ENCODE data around the gene ZNF283. TPM values are rescaled to one million over a fixed set of nuclear protein-coding genes. Genes with fewer than 3 reads are reported as not detected.
"Not testable (repeated sequence)": the region's sequence is repeated elsewhere in the genome, so short reads cannot be mapped to it uniquely, and the experiment has no call there.

The ZNF283 gene
- polyA plus RNA-seq, 6 donors from 2014 or later: 2.0 to 6.4 (median 5.5) TPM; not detected in 1

DNA sequence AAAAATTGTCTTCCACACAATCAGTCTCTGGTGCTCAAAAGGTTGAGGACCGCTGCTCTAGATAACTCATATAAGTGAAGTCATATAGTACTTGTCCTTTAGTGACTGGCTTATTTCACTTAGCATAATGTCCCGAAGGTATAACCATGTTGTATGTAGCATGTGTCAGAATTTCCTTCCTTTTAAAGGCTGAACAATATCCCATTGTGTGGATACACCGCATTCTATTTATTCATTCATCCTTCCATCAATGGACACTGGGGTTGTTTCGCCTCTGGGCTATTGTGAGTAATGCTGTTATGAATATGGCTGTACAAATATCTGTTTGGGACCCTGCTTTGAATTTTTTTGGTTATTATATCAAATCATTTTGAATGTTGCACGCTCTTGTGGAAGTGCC is 20.3 kb upstream of the ZNF283 start:
- H3K27ac Mint-ChIP-seq: no peak overlapping the region
- H3K9me3 Mint-ChIP-seq: peaks cover 0 to 1% (median 0%) of the 10 kb centered on the region in 7 donors
- ATAC-seq (ENCODE audit: low read depth in 2 of 2) (no peak), DNase-seq (no peak)
- H3K4me3 Mint-ChIP-seq: no peak overlapping the region
- no peaks in the 10 kb centered on the region for H3K36me3 Mint-ChIP-seq
- H3K27me3 Mint-ChIP-seq: peaks cover 19 to 57% (median 41%) of the 10 kb centered on the region in 3 donors
- H3K4me1 Mint-ChIP-seq: no peaks in the 10 kb centered on the region

GRCh38 chr19:43807651-43808050 is 19.5 kb upstream of the ZNF283 start:
- no peak overlapping the region for H3K27ac Mint-ChIP-seq
- H3K4me1 Mint-ChIP-seq: no peaks in the 10 kb centered on the region
- ATAC-seq (ENCODE audit: low read depth in 2 of 2): no peak
- H3K4me3 Mint-ChIP-seq: no peak overlapping the region
- peaks cover 19 to 56% (median 41%) of the 10 kb centered on the region in 3 donors for H3K27me3 Mint-ChIP-seq
- DNase-seq: no peak
- peaks cover 0 to 1% (median 0%) of the 10 kb centered on the region in 7 donors for H3K9me3 Mint-ChIP-seq
- no peaks in the 10 kb centered on the region for H3K36me3 Mint-ChIP-seq

GRCh38 chr19:43809762-43810696 is 17.1 kb upstream of the ZNF283 start:
- Mint-ChIP-seq H3K27me3 (peaks cover 24 to 51% (median 47%) of the 10 kb centered on the region in 3 donors), H3K4me3 (no peak overlapping the region), H3K4me1 (no peaks in the 10 kb centered on the region), H3K27ac (peak overlapping the region in 2 of 6 donors; percentile 59 to 93), H3K9me3 (peaks cover 0 to 4% (median 0%) of the 10 kb centered on the region in 7 donors), H3K36me3 (peaks cover 0 to 7% of the 10 kb centered on the region in 2 donors)
- peak; percentile 29 for DNase-seq
- peak; percentile 47 to 61 for ATAC-seq (ENCODE audit: low read depth in 2 of 2)

DNA sequence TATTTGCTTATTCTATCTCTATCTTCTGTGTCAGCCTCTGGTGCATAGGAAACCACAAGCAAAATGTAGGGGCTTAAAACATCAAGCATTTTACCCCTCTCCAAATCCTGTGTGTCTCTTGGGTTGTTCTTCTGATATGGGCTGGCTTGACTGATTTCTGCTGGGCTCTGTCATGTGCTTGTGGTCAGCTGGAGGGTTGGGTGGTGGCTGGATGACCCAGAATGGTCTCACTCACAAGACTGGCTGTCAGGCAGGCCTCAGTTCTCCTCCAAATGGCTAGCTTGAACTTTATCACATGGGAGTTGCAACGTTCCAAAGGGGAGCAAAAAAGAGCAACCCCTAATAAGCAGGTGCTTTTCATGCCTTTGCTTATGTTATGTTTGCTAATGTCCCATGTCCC is 15.3 kb upstream of the ZNF283 start:
- Mint-ChIP-seq H3K9me3 (peaks cover 0 to 7% (median 0%) of the 10 kb centered on the region in 7 donors), H3K27ac (no peak overlapping the region), H3K36me3 (peaks cover 0 to 7% of the 10 kb centered on the region in 2 donors), H3K4me3 (no peak overlapping the region), H3K27me3 (peaks cover 33 to 51% (median 48%) of the 10 kb centered on the region in 3 donors), H3K4me1 (no peaks in the 10 kb centered on the region)
- ATAC-seq (ENCODE audit: low read depth in 2 of 2): no peak
- DNase-seq: no peak

DNA sequence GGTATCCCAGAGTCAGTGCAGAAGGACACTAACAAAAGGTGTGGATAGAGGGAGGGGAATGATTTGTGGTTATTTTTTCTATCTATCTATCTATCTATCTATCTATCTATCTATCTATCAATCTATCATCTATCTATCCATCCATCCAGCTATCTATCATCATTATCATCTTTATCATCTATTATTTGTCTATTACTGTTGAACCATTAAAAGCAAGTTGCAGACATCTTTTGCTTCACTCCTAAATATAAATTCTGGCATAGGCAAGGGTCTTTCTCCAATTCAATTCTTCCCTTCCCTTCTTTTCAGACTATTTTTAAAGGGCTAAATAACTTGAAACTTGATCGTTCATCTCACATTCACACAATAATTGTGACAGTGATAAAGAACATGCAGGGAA is 14.9 kb upstream of the ZNF283 start:
- H3K4me1 Mint-ChIP-seq: no peaks in the 10 kb centered on the region
- peaks cover 36 to 53% (median 48%) of the 10 kb centered on the region in 3 donors for H3K27me3 Mint-ChIP-seq
- DNase-seq (no peak), ATAC-seq (ENCODE audit: low read depth in 2 of 2) (no peak)
- peaks cover 0 to 8% (median 0%) of the 10 kb centered on the region in 7 donors for H3K9me3 Mint-ChIP-seq
- H3K4me3 Mint-ChIP-seq: no peak overlapping the region
- H3K36me3 Mint-ChIP-seq: peaks cover 0 to 7% of the 10 kb centered on the region in 2 donors
- no peak overlapping the region for H3K27ac Mint-ChIP-seq

DNA sequence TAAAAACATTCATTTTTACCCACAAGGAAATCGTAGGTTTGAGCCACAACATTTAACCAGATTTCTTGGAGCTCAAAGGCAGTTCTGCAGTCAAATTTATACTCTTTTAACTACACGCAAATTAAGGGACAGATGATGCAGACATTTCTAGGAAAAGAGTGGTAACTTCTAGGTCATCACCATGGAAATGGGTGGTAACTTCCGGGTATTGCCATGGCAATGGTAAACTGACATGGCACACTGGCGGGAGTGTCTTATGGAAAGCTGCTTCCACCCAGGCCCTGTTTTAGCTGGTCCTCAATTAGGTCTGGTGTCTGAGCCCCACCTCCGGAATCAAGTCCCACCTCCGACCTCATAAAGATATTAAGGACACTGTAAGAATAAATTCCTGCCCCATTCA is 14.4 kb upstream of the ZNF283 start:
- DNase-seq: no peak
- peaks cover 38 to 49% (median 44%) of the 10 kb centered on the region in 3 donors for H3K27me3 Mint-ChIP-seq
- no peak for ATAC-seq (ENCODE audit: low read depth in 2 of 2)
- peaks cover 0 to 7% of the 10 kb centered on the region in 2 donors for H3K36me3 Mint-ChIP-seq
- H3K4me1 Mint-ChIP-seq: no peaks in the 10 kb centered on the region
- H3K4me3 Mint-ChIP-seq: no peak overlapping the region
- H3K27ac Mint-ChIP-seq: no peak overlapping the region
- peaks cover 0 to 8% (median 0%) of the 10 kb centered on the region in 7 donors for H3K9me3 Mint-ChIP-seq

DNA sequence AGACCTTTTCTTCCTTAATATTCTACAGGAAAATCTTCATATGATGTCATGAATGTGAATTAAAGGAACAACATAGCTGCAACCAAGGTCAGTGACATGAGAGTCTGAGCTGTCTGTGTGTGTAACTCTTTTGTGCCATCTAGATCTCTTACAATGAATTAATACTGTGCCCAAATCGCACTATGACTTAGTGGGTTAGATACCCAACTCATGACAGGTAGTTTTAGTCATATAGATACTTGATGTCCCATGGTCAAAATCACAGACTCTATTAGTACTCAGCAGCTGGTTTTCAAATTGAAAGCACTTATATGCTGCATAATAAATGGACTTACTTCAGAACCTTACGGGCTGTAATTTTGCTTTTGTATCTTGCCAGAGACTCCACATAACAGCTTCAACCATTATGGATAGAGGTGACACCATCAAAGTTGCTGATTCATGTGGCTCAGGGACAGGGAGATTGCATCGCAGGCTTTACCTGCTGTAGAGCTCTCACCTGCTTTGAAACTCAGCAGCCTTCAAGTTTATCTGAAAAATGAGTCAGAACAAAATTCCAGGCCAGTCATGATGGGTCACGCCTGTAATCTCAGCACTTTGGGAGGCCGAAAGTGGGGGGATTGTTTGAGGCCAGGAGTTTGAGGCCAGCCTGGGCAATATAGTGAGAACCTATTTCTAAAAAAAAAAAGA is 12.3 kb upstream of the ZNF283 start:
- peaks cover 0 to 8% of the 10 kb centered on the region in 2 donors for H3K36me3 Mint-ChIP-seq
- no peak overlapping the region for H3K4me3 Mint-ChIP-seq
- no peak overlapping the region for H3K27ac Mint-ChIP-seq
- peaks cover 44 to 61% (median 53%) of the 10 kb centered on the region in 3 donors for H3K27me3 Mint-ChIP-seq
- peaks cover 0 to 8% (median 0%) of the 10 kb centered on the region in 7 donors for H3K9me3 Mint-ChIP-seq
- DNase-seq (no peak), ATAC-seq (ENCODE audit: low read depth in 2 of 2) (no peak)
- H3K4me1 Mint-ChIP-seq: peaks cover 0 to 2% (median 0%) of the 10 kb centered on the region in 3 donors

DNA sequence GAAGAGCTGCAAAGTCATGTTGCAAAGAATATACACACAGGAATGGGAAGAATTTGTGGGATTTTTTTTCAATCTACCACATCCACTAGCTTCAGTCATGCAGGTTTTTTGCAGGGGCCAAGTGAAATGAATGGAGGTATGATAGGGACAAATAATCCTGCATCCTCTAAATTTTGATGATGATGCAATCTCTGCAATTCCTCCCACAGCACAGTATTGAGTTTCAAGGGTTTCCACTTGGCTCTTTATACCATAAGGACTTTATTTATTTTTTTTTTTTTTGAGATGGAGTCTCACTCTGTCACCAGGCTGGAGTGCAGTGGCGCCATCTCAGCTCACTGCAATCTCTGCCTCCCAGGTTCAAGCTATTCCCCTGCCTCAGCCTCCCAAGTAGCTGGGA is 9.7 kb upstream of the ZNF283 start:
- not testable (repeated sequence) for H3K9me3 Mint-ChIP-seq; ATAC-seq (ENCODE audit: low read depth in 2 of 2); H3K27ac Mint-ChIP-seq; H3K4me3 Mint-ChIP-seq; DNase-seq
- peaks cover 8 to 11% (median 9%) of the 10 kb centered on the region in 3 donors for H3K4me1 Mint-ChIP-seq
- H3K36me3 Mint-ChIP-seq: peaks cover 0 to 17% of the 10 kb centered on the region in 2 donors
- H3K27me3 Mint-ChIP-seq: peaks cover 53 to 66% (median 55%) of the 10 kb centered on the region in 3 donors

DNA sequence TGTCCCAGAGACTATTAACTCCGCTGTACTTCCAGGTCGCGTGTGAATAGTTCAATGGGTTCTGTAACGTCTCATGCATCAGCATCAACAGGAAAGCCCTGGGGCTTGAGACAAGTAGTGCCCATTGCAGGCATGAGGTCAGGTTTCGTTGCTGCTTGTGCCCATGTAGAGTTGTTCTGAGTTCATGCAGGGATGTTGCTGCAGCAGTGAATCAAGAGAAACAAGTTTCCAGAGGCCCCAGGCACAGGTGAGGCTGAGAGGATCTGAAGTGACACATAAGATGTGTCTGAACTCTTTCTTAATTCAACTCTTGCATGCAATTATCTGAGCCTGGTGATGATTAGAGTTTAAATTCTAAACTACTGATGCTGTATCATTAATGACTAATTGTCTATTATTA is 8.6 kb upstream of the ZNF283 start:
- H3K9me3 Mint-ChIP-seq: peaks cover 0 to 9% (median 4%) of the 10 kb centered on the region in 7 donors
- no peak overlapping the region for H3K27ac Mint-ChIP-seq
- peaks cover 56 to 61% (median 59%) of the 10 kb centered on the region in 3 donors for H3K27me3 Mint-ChIP-seq
- H3K36me3 Mint-ChIP-seq: peaks cover 0 to 11% of the 10 kb centered on the region in 2 donors
- no peak for DNase-seq
- H3K4me1 Mint-ChIP-seq: peaks cover 8 to 11% (median 9%) of the 10 kb centered on the region in 3 donors
- ATAC-seq (ENCODE audit: low read depth in 2 of 2): no peak
- H3K4me3 Mint-ChIP-seq: no peak overlapping the region

GRCh38 chr19:43820098-43820883 is 6.8 kb upstream of the ZNF283 start:
- peaks cover 0 to 9% (median 5%) of the 10 kb centered on the region in 7 donors for H3K9me3 Mint-ChIP-seq
- ATAC-seq (ENCODE audit: low read depth in 2 of 2) (peak; percentile 78 to 79), DNase-seq (peak; percentile 19)
- peaks cover 8 to 11% (median 9%) of the 10 kb centered on the region in 3 donors for H3K4me1 Mint-ChIP-seq
- H3K4me3 Mint-ChIP-seq: peak overlapping the region; percentile 79 to 95 (median 87)
- peaks cover 55 to 65% (median 64%) of the 10 kb centered on the region in 3 donors for H3K27me3 Mint-ChIP-seq
- peaks cover 0 to 10% of the 10 kb centered on the region in 2 donors for H3K36me3 Mint-ChIP-seq
- H3K27ac Mint-ChIP-seq: peak overlapping the region in 4 of 6 donors; percentile 25 to 93 (median 64)

DNA sequence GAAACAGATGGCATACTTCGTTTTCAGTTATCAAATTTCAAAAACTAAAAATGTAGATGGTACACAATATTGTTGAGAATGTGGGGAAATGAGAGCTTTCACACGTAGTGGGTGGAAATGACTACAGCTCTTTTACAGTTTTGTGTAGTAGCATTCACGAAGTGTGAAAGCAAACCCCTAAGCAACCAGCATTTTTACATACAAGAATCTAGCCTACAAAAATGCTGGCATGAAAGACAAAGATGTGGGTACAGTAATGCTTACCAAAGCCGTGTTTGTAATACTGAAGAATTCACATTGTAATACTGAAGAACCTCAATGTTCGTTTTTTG is 6.3 kb upstream of the ZNF283 start:
- H3K4me3 Mint-ChIP-seq: peak overlapping the region; percentile 79 to 95 (median 87)

GRCh38 chr19:43823856-43824255 is 3.3 kb upstream of the ZNF283 start:
- not testable (repeated sequence) for H3K27ac Mint-ChIP-seq; H3K36me3 Mint-ChIP-seq; ATAC-seq (ENCODE audit: low read depth in 2 of 2); DNase-seq
- Mint-ChIP-seq H3K27me3 (peaks cover 31 to 58% (median 38%) of the 10 kb centered on the region in 3 donors), H3K4me3 (peak overlapping the region in 1 of 8 donors; percentile 37), H3K4me1 (peaks cover 27 to 32% (median 27%) of the 10 kb centered on the region in 3 donors), H3K9me3 (peaks cover 0 to 13% (median 6%) of the 10 kb centered on the region in 7 donors)

More for the DNA sequence above, 6.3 kb upstream of the ZNF283 start:
- ATAC-seq (ENCODE audit: low read depth in 2 of 2) (no peak), DNase-seq (no peak)
- peaks cover 53 to 63% (median 62%) of the 10 kb centered on the region in 3 donors for H3K27me3 Mint-ChIP-seq
- peaks cover 8 to 11% (median 9%) of the 10 kb centered on the region in 3 donors for H3K4me1 Mint-ChIP-seq
- peaks cover 0 to 10% of the 10 kb centered on the region in 2 donors for H3K36me3 Mint-ChIP-seq
- H3K9me3 Mint-ChIP-seq: peaks cover 0 to 8% (median 5%) of the 10 kb centered on the region in 7 donors
- peak overlapping the region in 1 of 6 donors; percentile 25 for H3K27ac Mint-ChIP-seq
